Stimulated activated CD4-positive, alpha-beta T cell treated with anti-CD3 and anti-CD28 coated beads, Interleukin-4, amount 100 ng/mL, for 1 hour (primary cell): ENCODE measurements around the gene MINAR1.

Source experiments
- DNase-seq: peaks from one replicate; pipeline ENCODE4 v3.0.0-alpha.2; 2020

Gene MINAR1

DNA sequence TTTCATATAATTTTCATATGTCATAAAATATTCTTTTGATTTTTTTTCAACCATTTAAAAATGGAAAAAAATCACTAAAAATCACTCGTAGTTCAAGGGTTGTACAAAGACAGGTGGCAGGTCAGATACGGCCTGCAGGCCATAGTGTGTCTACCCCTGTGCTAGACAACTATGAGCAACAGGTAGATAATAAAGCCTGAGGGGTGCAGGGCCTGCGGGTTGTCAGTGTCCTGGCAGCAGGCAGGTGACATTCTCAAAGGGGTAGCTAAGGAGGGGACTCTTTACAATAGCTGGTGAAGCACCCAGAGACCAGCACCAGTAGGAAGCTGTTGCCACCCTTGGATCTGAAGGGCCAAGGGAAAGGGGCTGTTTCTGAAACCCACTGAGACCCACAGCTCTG is 34.4 kb downstream of the MINAR1 start:
- DNase-seq = no peak

DNA sequence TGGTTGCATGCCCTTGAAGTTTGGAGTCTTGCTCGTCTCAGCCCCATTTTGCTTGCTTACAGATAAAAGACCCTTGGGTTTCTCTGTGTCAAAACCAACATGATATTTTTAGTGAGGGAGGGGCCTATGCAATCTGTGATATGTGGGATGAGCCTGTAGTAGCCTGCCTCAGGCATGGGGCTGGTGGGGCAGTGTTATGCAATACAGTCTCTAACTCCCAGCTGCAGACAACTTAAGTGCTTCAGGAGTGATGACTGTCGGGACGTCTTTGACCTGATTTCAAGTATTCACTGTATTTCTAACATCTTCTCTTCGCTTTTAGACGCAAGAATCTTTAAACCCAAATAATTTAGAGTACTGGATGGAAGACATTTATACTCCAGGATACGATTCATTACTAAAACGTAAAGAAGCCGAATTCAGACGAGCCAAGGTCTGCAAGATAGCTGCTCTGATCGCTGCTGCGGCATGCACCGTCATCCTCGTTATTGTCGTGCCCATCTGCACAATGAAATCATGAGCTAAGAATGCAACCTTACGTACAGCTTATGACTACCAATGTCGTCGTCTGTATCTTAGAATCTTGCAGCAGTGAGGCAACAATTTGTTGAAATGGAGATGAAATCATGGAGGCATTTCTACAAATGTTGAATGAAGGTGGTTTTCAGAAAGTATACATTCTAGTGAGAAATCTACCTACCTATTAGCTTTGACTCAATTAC is 35.9 kb downstream of the MINAR1 start:
- DNase-seq = no peak

DNA sequence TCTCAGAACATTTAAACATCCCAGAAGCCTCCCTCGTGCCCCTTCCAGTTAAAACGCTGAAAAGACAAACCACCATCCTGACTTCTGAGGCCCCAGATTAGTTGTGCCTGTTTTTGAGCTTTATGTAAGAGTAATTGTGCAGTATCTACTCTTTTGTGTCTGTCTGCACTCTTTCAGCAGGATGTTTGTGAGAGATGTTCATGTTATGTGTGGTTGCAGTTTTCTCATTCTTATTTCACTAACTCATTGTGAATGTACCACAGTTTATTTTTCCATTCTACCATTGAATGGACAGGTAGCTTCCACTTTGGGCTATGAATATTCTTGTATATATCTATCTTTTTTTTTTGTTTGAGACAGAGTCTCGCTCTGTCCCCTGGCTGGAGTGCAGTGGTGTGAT is 40.3 kb downstream of the MINAR1 start:
- no peak for DNase-seq

DNA sequence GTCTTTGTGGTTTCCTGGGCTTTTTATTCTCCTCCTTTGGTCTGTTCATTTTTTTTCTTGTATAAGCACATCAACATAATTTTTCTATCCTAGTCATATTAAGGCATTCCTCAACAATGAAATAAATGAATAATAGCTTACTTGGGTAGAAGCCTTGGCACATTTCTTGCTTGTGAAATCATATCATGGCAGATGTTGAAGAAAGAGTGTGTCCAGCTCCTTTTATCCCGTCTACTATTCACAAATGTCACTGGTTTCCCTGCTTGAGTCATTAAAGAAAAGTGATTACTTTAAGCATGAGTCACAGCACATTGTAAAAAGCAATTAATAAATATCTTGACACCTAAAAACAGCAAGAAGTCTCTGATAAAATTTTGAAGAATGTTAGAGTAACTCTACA is 42.1 kb downstream of the MINAR1 start:
- DNase-seq = no peak

DNA sequence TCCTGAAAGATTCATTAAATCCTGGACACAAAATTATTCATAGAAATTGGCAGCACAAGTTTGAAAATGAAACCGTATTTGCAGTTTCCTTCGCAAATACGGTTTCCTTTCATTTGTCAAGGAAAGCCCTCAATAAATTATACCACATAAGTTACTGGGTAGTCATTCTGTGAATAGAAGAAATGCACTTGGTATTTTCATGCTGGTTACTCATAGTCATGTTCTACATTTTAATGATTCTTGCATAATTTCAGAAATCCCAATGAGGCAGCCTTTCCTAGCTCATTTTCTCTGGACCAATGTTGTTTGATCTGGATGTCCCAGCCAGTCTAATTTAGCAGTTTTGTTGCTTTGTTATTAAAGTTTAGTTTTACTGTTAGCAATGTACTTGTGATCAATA is 43.2 kb downstream of the MINAR1 start:
- no peak for DNase-seq

DNA sequence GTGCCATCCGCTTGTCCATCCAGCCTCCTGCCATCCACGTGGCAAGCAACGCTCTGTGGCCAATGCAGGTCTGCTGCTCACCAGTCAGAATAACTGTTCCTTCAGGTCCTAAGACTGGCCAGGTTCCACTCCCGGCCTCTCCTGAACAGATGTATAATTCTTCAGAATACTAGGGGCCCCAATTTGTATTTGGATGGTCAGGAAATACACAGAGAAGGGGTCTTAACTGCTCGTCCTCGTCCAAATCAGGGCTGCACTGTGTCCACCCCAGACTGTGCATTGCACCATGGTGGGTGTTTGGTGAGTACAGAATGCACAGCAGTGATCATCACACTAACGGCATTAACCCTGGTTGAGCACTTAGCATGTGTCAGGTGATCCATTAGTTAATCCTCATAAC is 46.0 kb downstream of the MINAR1 start:
- DNase-seq = no peak

DNA sequence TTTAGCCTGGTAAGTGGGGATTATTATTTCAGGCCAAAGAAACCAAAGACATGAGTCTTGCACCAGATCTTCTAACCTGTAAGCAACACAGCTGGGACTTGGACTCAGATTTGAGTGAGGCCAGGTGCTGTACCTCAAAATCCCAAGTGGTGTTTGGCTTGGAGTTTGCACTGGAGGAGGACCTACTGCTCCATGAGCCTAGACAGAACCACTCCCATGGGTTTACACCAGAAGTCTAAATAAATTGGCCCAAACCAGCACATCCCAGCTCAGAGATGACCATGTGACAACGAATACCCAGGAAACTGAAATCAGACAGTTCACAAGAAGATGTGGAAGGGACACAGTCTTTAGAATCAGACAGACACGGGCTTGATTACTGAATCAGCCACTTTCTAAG is 47.5 kb downstream of the MINAR1 start:
- DNase-seq = no peak

DNA sequence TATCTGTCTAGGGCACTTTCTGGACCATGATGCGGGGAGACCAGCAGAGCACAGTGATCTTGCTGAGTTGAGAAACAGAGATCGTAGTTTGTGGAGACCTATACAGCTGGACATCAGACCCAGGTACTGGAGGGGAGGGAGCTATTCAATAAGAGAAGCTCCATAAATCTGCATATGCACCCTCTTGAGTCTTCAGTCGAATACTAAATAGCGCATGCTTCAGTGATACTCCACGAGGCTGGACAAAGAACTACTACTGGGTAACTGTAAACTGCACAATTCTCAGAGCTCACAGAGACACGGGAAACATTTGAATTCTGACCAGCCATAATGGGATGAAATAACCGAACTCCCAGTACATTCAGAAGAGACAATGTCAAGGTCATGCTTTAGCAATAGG is 49.7 kb downstream of the MINAR1 start:
- DNase-seq = no peak
